Dermis lymphatic vessel endothelial cell (primary cell): Measurements from ENCODE around the gene CACNA1F. TPM values are rescaled to one million over a fixed set of nuclear protein-coding genes. Genes with fewer than 3 reads are reported as not detected.

Source experiments
- total RNA-seq: library from RNA; depleted of rRNA; stranded (reverse); fragments of >200 nt; gene quantifications from 2 replicates; pipeline ENCODE4 v1.2.1, GENCODE V29; 2014

CACNA1F gene
- total RNA-seq, result under 0.01 TPM in 2 replicates

DNA sequence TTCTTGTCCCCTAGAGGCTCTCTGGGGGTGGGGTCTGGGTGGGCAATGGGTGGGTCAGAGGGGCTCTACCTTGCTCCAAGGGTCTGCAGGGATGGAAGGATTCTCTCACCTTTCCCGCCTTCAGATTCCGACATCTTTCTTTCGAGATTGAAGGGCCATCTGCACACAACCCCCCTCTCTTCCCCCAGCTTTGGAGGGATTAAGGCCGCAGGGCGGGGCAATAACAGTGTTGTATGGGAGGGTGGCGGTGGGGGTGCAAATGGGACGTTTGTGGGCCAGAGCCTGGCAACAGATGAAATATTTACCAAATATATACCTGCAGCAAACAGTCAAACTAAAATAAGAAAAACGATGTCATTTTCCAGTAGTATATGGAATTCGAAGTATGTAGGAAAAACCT lies at the start of gene CACNA1F:
TSS of gene CACNA1F (minus strand) at position 165 of the 400 bp plus-strand sequence. CDS start at position 134, 31 bp downstream.

DNA sequence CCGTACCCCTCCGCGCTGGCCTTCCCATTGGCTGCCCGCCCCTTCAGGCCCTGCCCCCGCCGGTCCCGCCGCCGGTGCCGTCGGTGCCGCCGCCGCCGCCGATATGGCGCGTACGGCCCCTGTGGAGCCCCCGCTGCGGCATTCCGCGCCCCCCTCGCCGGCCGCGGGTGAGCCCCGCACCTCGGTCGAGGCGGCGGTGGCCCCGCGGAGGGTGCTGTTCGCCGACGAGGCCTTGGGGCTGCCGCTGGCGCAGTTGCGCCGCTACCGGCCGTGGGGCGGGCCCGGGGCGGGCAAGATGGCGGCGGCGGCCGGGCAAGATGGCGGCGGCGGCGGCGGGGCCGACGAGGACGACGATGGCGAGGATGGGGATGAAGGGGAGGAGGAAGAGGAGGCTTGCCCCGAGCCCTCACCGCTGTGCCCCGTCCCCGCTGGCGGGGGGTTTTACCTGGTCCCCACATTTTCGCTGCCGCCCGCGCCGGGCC lies 36.7 kb upstream of the CACNA1F start, which contains the start of gene PPP1R3F:
TSS of gene PPP1R3F (plus strand) at position 27 of the 482 bp plus-strand sequence. CDS start at position 104, 77 bp downstream.

GRCh38 chrX:49264460-49264859 lies 31.3 kb upstream of the CACNA1F start, which contains the start of gene FOXP3:
Gene FOXP3, minus strand, starts transcription at chrX:49264710. Its CDS starts 6,205 bp downstream, at chrX:49258505.

DNA sequence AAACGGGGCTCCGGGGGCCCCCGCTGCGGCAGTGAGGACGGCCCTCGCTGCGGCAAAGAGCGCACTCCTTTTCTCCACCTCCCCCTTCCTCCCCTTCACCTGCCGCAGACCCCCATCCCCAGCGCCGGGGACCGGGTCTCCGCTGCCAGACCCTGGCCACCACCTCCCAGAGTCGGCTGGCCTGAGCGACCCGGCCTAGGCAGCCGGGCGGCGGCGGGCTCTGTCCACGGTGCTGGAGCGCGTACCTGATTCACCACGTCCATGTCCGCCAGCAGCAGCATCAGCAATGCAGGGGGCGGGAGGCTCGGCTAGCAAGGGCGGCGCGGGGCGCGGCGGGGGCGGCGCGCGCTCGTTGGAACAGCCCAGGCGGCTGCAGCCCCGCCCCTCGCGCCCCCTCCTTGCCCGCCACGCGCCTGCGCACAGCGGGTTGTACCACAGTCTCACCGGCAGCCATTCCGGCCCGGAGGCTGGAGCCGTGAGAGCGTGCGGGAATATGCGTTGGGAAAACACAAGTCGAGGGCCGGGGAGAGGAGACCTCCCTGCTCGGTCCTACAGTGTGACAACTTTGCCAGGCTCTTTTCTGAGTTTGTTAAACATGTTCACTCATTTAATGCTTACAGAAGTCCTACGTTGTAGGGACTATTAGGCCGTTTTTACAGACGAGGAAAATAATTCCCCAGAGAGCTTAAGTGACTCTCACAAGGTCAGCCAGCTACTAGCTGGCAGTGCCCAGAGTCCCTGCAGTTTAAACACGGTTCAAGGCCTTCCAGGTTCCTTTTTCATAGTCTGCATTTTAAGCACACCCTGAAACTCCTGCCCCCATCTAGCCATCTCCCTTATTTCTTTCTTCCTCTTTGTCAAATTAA lies 33.0 kb downstream of the CACNA1F start, which contains the start of gene SYP:
TSS of gene SYP (minus strand) at position 288 of the 866 bp plus-strand sequence. CDS start at position 281, 7 bp downstream.

GRCh38 chrX:49186125-49187027 lies 46.8 kb downstream of the CACNA1F start, which contains the start of gene PRICKLE3:
Gene PRICKLE3, minus strand, starts transcription at chrX:49186373. Its CDS starts 76 bp downstream, at chrX:49186297.

GRCh38 chrX:49171752-49172279 lies 61.3 kb downstream of the CACNA1F start, which contains the start of gene PLP2:
Gene PLP2, plus strand, starts transcription at chrX:49171898. Its CDS starts 103 bp downstream, at chrX:49172001.

GRCh38 chrX:49162620-49163019 lies 70.5 kb downstream of the CACNA1F start, which contains the start of gene MAGIX:
Gene MAGIX, plus strand, starts transcription at chrX:49162758. Its CDS starts 132 bp downstream, at chrX:49162890.

Other genes with a start within 250 kb of the CACNA1F start
- 14.7 and 17.6 TPM in 2 replicates for gene GRIPAP1, start 231.1 kb downstream of the CACNA1F start, total RNA-seq
- 9.2 and 10.8 TPM in 2 replicates for gene TFE3, start 190.0 kb downstream of the CACNA1F start, total RNA-seq
- 0.52 and 0.54 TPM in 2 replicates for gene CCDC120, start 174.3 kb downstream of the CACNA1F start, total RNA-seq
- gene PRAF2, start 159.3 kb downstream of the CACNA1F start, total RNA-seq, result 3.2 and 3.5 TPM in 2 replicates
- 15.4 and 22.4 TPM in 2 replicates for gene WDR45, start 153.5 kb downstream of the CACNA1F start, total RNA-seq
- 19.0 TPM in 2 replicates for gene GPKOW, start 109.6 kb downstream of the CACNA1F start, total RNA-seq
- 0.43 and 0.76 TPM in 2 replicates for gene MAGIX, start 70.6 kb downstream of the CACNA1F start, total RNA-seq
- 7.8 TPM in 2 replicates for gene PLP2, start 61.4 kb downstream of the CACNA1F start, total RNA-seq
- 2.9 and 3.6 TPM in 2 replicates for gene PRICKLE3, start 47.0 kb downstream of the CACNA1F start, total RNA-seq
- gene SYP, start 33.1 kb downstream of the CACNA1F start, total RNA-seq, result 0.17 and 0.22 TPM in 2 replicates
- 6.3 and 7.6 TPM in 2 replicates for gene CCDC22, start 2.1 kb upstream of the CACNA1F start, total RNA-seq
- gene FOXP3, start 31.4 kb upstream of the CACNA1F start, total RNA-seq, result under 0.01 TPM in 1 of 2 replicates, not detected in the other
- gene PPP1R3F, start 36.5 kb upstream of the CACNA1F start, total RNA-seq, result 1.6 and 1.7 TPM in 2 replicates
- not detected in 2 replicates for gene GAGE10, start 70.3 kb upstream of the CACNA1F start, total RNA-seq
- not detected in 2 replicates for gene GAGE12J, start 88.7 kb upstream of the CACNA1F start, total RNA-seq
- gene GAGE13, start 98.2 kb upstream of the CACNA1F start, total RNA-seq, result not detected in 2 replicates